Stimulated activated CD4-positive, alpha-beta T cell treated with anti-CD3 and anti-CD28 coated beads, Interleukin-2, amount 100 ng/mL, for 4 hours (primary cell): ENCODE data around the gene GAPVD1.
"Not testable (repeated sequence)": the region's sequence is repeated elsewhere in the genome, so short reads cannot be mapped to it uniquely, and the experiment has no call there.

Experiments used
- DNase-seq: peaks from one replicate; pipeline ENCODE4 v3.0.0-alpha.2; 2020; ENCODE audit warnings: low read depth

The GAPVD1 gene

DNA sequence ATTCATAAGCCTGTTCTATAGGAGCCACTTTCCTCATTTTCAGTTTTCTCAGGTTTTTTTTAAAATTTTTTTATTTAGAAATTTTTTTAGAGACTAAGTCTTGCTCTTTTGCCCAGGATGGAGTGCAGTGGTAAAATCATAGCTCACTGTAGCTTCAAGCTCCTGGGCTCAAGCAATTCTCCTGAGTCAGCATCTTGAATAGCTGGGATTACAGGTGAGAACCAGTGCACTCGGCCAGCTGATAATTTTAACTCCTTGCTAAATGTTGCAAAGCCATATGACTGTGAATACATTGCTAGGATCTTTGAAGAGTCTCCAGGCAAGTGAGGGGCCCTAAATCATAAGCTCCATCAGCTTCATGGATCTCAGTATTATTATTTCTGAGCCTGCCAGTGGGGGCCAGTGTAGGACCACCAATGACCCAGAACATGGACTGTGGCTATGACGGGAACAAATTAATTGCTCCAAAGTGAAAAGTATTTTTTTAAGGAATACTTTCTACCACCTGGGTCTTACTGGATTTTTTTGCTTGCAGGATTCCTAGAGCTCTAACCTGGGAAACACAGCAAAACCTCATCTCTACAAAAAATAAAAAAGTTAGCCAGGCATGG lies 5.7 kb upstream of the GAPVD1 start:
- no peak for DNase-seq

- DNase-seq = no peak
Observed at GRCh38 chr9:125258160-125258785, 3.4 kb upstream of the GAPVD1 start.

- DNase-seq = no peak
Observed at GRCh38 chr9:125258832-125259534, 2.6 kb upstream of the GAPVD1 start.

- DNase-seq = no peak
Observed at GRCh38 chr9:125260561-125260960, 1.1 kb upstream of the GAPVD1 start.

DNA sequence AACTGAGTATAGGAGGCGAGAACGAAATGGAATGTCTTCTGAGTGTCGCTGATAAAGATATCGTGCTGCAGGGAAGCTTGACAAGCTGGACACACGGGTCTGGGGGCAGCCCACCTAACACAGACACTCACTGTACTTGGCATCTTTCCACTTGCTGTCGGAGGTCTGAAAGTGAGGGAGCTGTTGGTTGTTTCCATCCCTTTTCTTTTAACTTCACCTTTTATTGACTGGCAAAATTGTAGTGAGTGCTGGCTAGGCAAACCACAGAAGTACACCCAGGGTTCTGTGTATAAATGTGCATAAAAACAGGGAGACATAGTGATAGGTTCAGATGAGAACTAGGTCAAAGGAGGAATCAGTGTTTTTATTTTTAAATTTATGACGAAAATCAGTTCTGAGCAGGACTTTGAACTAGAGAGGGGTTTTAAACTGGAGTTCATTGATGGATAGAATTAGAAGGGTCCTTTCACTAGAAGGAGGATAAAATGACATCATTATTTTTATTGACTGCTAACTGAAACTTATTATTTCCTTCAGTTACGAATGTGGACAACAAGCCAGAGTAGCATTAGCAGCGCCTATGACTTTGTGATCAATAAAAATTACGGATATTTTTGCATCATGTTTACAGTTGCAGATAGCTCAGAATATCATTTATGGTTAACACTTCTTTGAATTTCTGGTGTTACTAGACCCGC lies 817 bp downstream of the GAPVD1 start:
- DNase-seq = no peak

DNA sequence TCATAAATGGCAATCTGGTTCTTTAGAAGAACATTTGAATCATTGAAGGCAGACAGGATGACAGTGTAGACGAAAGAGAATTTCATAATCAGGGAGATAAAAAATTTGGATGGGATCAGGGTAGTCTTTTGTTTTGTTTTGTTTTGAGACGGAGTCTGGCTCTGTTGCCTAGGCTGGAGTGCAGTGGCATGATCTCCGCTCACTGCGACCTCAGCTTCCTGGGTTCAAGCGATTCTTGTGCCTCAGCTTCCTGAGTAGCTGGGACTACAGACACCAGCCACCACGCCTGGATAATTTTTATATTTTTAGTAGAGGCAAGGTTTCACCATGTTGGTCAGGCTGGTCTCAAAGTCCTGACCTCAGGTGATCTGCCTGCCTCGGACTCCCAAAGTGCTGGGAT lies 2.4 kb downstream of the GAPVD1 start:
- not testable (repeated sequence) for DNase-seq

DNA sequence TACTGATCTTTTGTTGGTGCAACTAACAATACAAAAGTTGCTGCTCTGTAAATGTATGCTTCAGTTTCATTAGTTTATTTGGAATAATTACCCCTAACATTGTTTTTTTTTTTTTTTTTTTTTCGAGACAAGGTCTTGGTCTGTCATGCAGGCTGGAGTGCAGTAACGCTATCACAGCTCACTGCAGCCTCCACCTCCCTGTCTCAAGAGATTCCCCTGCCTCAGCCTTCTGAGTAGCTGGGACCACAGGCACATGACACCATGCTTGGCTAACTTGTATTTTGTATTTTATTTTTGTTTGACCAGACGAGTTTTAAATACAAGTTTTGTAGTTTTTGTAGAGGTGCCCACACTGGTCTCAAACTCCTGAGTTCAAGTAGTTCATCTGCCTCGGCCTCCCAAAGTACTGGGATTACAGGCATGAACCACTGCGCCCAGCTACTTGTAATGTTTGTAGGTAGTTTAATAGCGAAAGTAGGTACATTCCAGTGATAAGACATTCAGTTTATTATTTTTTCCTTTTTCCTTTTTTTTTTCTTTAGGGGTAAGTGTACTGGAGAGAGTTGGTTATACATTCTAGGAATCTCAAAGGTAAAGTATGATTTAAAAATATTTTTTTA lies 6.9 kb downstream of the GAPVD1 start:
- DNase-seq = no peak

- DNase-seq = no peak
Observed at GRCh38 chr9:125269014-125269397, 7.4 kb downstream of the GAPVD1 start.

DNA sequence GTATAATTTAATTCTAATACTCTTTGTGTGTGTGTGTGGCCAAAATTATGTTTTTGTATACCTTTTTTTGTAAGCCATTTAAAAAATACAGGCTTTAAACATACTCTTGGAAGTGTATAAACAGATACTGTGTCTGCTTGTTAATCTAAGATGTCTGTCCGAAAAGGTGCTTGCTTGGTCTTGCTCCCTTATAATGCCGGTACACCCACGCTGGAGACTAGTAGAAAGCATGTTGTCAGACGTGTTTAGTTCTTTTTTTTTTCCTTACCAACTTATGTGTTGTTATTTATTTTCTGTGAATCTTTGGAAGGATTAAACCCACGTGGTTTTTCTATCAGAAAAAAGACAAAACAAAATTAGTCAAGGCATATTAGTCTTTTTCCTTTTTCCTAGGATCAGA lies 9.5 kb downstream of the GAPVD1 start:
- DNase-seq = no peak

GRCh38 chr9:125272697-125273096 lies 11.1 kb downstream of the GAPVD1 start:
- no peak for DNase-seq

GRCh38 chr9:125276771-125277170 lies 15.1 kb downstream of the GAPVD1 start:
- no peak for DNase-seq

- DNase-seq = no peak
Observed at GRCh38 chr9:125277411-125277810, 15.8 kb downstream of the GAPVD1 start.

DNA sequence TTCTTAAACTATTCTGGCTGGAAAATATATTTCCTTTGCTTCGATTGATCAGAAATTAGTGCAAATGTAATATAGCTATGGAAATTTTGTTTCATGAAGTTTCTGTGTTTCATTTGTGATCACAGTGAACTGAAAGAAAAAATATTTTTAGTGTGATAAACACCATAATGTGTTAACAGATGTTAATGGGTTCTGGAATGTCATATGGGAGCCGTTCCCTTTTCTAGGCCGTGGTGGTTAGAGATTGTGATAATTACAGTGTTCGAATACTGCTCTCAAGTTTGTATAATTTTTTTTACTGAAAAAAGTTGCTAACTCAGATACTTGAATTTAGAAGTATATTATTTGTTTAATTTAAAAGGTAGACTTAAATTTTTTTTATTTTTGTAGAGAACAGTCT lies 19.3 kb downstream of the GAPVD1 start:
- DNase-seq = no peak

- DNase-seq = no peak
Observed at GRCh38 chr9:125284855-125285254, 23.2 kb downstream of the GAPVD1 start.

DNA sequence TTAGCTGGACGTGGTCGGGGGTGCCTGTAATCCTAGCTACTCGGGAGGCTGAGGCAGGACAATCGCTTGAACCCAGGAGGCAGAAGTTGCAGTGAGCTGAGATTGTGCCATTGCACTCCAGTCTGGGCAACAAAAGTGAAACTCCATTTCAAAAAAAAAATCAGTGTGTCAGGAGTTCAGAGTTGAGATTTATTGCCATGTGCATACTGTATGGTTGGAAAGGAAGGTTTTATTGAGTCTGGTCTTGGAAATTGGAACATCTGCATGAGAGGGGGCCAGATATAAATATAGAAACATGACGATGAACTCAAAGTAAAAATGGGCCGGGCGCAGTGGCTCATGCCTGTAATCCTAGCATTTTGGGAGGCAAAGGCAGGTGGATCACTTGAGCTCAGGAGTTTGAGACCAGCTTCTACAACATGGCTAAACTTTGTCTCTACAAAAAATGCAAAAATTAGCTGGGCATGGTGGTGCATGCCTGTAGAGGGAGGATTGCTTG lies 25.4 kb downstream of the GAPVD1 start:
- DNase-seq = not testable (repeated sequence)

DNA sequence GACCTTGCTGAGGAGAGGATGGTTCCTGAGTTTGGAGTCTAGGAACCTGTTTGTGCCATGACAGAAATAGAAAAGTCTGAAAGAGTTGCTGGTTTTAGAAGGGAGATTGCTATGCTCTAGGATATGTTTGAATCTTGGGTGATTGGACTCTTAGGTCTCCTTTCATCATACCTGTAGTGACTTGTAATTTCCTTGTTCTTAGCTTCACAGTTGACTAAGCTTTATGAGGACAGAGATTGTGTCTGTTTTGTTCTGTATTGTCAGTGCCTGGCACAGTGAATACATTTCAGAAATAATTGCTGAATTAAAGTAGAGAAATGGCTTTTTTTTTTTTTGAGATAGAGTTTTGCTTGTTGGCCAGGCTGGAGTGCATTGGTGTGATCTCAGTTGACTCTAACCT lies 31.5 kb downstream of the GAPVD1 start:
- no peak for DNase-seq

DNA sequence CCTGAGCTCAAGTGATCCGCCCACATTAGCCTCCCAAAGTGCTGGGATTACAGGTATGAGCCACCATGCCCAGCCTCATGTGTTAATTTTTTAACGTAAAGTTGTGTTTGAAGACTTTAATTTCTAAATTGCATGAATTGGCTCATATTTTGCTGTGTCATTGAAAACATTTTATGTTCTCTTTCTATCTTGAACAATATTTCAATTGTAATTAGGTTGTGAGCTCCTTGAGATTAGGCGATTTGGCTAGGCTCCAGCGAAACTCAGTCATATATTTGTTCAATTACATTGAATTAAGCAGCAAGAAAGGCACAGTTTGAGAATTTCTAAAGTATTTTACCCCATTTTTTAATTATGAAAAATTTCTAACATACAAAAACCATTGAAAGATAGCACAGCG lies 34.0 kb downstream of the GAPVD1 start:
- no peak for DNase-seq

GRCh38 chr9:125296843-125297372 lies 35.3 kb downstream of the GAPVD1 start:
- no peak for DNase-seq

GRCh38 chr9:125297917-125298316 lies 36.3 kb downstream of the GAPVD1 start:
- DNase-seq = no peak

- no peak for DNase-seq
Observed at GRCh38 chr9:125302241-125302640, 40.6 kb downstream of the GAPVD1 start.

DNA sequence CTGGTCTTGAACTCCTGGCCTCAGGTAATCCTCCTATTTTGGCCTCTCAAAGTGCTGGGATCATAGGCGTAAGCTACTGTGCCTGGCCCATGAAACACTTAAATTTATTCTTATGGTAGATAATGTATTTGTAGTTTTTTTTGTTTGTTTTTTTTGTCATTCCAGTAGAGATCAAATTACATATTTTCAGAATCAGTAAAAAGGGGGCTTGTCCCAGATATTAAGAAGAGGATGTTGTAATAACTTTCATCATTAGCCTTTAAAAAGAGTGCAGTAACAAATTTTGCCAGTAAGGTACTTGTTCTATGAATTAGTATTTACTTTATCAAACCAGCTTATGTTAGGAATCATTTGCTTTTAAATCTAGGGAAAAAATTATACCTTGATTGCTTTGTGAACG lies 42.6 kb downstream of the GAPVD1 start:
- DNase-seq = no peak

DNA sequence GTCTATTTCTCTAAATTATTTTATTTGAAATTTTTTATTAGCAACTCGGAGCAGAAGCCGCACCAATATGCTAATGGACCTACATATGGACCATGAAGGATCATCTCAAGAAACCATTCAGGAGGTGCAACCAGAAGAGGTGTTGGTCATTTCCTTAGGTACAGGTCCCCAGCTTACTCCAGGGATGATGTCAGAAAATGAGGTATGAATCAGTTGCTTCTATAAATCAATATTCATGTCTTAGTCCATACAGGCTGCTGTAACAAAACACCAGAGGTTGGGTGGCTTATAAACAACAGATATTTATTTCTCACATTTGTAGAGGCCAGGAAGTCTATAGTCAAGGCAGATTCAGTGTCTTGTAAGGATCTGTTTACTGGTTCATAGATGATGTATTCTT lies 50.8 kb downstream of the GAPVD1 start:
- DNase-seq = no peak
